ENCODE data around the gene EPHB2.
A peak's percentile ranks its signal among the peaks of the same experiment; 100 is the strongest.

DNA sequence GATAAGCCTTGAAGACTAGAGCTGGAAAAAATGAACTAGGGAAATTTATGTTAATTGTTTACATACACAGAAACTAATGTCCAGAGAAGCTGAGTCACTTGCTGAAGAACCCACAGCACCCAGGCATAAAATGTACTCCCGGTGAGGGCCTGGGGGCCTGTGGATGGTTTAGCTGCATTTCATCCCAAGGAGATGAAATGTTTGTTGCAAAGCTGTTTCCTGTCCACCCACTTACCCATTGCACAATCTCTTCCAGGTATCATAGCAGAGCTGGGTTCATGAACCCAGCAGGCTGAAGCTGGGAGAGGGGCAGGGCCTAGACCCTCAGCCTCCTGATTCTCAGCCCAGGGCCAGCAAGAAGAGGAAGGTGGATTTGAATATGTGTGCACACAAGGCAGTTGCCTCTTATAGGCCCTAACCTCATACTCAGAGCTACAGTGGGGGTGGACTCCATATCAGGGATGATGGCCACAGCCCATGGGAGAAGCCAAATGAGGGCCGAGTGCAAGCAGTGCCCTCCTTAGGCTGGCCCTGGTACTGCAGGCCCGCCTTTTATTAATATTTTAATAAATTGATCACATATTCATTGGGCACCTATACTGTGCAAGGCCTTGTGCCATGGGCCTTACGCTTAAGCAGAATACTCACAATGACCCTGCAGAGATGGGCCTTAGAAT is 151.3 kb downstream of the EPHB2 start:
- TF ChIP-seq, protein P1, sequence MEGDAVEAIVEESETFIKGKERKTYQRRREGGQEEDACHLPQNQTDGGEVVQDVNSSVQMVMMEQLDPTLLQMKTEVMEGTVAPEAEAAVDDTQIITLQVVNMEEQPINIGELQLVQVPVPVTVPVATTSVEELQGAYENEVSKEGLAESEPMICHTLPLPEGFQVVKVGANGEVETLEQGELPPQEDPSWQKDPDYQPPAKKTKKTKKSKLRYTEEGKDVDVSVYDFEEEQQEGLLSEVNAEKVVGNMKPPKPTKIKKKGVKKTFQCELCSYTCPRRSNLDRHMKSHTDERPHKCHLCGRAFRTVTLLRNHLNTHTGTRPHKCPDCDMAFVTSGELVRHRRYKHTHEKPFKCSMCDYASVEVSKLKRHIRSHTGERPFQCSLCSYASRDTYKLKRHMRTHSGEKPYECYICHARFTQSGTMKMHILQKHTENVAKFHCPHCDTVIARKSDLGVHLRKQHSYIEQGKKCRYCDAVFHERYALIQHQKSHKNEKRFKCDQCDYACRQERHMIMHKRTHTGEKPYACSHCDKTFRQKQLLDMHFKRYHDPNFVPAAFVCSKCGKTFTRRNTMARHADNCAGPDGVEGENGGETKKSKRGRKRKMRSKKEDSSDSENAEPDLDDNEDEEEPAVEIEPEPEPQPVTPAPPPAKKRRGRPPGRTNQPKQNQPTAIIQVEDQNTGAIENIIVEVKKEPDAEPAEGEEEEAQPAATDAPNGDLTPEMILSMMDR (IDR thresholded peaks at IDR 0.05): peak; percentile 49
- no peak for TF ChIP-seq SREBF2 (IDR thresholded peaks at IDR 0.05)
- TF ChIP-seq ZSCAN20 (CRISPR knock-in tag; IDR thresholded peaks at IDR 0.05): no peak
- TF ChIP-seq BHLHE40 (IDR thresholded peaks at IDR 0.05; ENCODE audit: low read depth, low read length): no peak
- TF ChIP-seq EP300 (IDR thresholded peaks at IDR 0.05): no peak
- TF ChIP-seq MAX (IDR thresholded peaks at IDR 0.05): no peak
- TF ChIP-seq RCOR1 (IDR thresholded peaks at IDR 0.05; ENCODE audit: low read depth, low read length): no peak
- TF ChIP-seq EHMT2 (IDR thresholded peaks at IDR 0.05; ENCODE audit: low read depth): no peak
- no peak for TF ChIP-seq POLR2A (IDR thresholded peaks at IDR 0.05; ENCODE audit: low read length)
- TF ChIP-seq POLR2AphosphoS2 (conservative IDR thresholded peaks at IDR 0.05; ENCODE audit: low read length): no peak
- TF ChIP-seq JUNB (IDR thresholded peaks at IDR 0.05): no peak
- no peak for TF ChIP-seq FOSL2 (IDR thresholded peaks at IDR 0.05)
- TF ChIP-seq FOSL2 (CRISPR knock-in tag; IDR thresholded peaks at IDR 0.05): no peak
- no peak for TF ChIP-seq KDM5A (IDR thresholded peaks at IDR 0.05)
